HG03442 (cell line): ENCODE measurements around the gene GYPB.
"Not testable (repeated sequence)": the region's sequence is repeated elsewhere in the genome, so short reads cannot be mapped to it uniquely, and the experiment has no call there.

Source experiments
- ATAC-seq: cut with Tn5 transposase; IDR thresholded peaks from one replicate; pipeline ENCODE4 v1.9.1; 2021; ENCODE audit warnings: mild to moderate bottlenecking, moderate library complexity; ENCODE audit not compliant: unreplicated experiment

Gene GYPB

DNA sequence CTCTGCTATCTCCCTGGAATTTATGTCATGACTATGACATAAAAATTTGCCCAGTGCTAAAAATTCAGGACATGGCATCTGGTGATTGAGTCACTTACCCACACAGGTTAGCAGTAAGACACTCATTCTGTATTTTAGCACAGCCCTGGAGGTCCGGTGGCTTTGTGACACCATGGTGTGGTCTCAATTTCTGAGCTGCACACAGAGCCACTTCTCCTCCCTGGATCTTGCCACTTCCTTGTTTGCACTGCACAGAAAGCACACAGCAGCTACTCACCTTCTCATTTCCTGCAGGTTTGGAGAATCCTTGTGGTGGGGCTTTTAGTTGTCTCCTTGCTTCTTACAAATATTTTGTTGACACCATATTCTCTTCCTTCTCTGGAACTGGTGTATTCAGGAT is 69.0 kb downstream of the GYPB start:
- ATAC-seq, result not testable (repeated sequence)

DNA sequence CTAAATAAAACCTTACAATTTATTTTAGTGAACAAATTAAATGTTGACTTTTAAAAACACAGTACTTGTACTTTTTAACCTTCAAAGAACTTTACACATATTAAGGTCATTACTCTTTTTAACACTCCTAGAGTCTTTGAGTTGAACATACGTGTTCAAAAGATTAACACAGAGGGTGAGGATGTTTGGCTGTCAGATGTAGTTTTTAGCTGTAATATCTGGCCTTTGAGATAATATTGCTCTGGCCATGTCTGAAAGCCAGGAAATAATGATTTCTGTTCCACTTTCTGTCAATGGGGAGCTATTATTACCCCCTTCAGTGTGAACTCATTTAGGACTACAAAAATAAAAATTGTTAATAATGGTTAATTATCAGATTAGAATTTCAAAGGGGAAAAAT is 71.7 kb downstream of the GYPB start:
- not testable (repeated sequence) for ATAC-seq
